Activated CD8-positive, alpha-beta memory T cell treated with anti-CD3 and anti-CD28 coated beads, Interleukin-2, amount 50 U/mL, for 4 hours (primary cell): Measurements from ENCODE around the gene LRRC75A.
"Not testable (repeated sequence)": the region's sequence is repeated elsewhere in the genome, so short reads cannot be mapped to it uniquely, and the experiment has no call there.

Source experiments
- DNase-seq: peaks from one replicate; pipeline ENCODE4 v3.0.0-alpha.2; 2020

The LRRC75A gene

DNA sequence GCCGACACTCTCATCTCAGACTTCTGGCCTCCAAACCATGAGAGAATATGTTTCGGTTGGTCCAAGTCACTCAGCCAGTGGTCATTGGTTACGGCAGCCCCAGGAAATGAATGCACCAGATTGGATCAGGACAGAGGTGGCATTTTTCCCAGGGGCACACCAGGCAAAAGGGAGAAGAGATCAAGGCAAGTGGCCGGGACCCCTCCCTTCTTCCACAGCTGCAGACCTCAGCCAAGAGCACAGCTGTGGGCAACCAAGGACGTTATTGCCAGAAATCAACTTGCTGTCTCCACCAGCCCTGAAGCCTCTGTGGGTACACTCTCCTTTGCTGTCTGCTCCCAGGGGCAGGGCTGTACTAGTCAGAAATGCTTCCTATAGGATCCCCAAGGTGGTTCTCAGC lies 20.7 kb downstream of the LRRC75A start:
- no peak for DNase-seq

DNA sequence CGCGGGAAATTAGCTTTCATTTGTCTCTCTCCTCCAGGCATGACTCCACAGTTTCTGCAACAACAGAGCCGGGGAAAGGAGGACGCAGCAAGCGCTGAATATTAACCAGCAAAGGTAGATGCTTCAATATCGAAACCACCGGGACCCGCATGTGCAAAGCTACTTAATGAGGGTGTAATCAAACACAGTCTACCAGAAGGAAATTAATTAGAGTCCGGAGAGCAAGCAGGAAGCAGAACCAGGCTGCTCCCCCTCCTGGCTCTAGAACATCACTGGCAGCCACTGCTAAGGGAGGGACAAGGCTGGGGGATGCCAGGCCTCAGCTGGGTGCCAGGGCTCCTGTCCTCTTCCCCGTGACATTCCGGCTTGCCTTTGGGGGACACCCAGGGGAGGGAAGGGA lies 21.7 kb downstream of the LRRC75A start:
- DNase-seq, result no peak

DNA sequence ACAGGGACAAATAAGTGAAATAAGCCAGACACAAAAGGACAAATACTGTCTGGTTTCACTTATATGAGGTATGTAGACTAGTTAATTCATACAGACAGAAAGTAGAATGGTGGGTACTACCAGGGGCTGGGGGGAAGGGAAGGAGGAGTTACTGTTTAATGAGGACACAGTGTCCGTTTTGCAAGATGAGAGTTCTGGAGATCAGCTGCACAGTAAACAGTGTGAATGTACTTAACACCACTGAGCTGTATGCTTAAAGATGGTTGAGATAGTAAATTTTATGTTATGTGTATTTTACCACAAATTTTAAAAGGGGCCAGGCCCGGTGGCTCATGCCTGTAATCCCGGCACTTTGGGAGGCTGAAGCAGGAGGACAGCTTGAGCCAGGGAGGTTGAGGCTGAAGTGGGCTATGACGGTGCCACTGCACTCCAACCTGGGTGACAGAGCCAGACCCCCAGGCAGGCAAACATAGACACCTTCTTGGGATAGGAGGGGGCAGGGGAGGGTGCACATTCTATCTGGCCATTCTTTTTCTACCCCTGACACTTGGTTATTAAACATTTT lies 23.5 kb downstream of the LRRC75A start:
- no peak for DNase-seq

DNA sequence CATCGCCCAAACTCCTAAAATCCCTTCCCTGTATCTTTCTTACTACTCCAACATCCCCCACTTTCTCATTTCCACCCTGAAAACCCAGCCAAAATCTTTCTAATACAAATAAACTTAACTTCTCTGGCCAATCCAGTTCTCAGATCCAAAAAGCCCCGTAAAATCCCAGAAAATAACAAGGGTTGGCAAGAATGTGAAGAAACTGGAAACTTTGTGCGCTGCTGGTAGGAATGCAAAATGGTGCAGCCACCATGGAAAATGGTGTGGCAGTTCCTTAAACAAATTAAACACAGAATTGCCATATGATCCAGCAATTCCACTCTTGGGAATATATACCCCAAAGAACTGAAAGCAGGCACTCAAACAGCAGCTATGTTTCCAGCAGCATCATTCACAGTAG lies 24.1 kb downstream of the LRRC75A start:
- DNase-seq, result no peak

DNA sequence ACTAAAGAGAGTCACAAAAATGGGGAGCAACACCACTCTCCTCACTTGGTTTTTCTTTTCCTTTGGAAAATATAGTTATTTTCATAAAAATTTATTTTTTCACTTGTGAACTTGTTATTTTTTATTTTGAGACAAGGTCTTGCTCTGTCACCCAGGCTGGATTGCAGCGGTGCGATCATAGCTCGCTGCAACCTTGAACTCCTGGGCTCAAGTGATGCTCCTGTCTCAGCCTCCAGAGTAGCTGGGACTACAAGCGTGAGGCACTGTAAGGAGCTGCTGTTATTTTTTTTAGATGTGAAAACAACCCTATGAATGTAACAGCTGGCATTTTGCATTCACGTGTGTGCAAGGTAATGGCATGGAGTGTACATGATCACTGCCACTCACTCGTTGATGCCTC lies 24.9 kb downstream of the LRRC75A start:
- DNase-seq, result no peak

DNA sequence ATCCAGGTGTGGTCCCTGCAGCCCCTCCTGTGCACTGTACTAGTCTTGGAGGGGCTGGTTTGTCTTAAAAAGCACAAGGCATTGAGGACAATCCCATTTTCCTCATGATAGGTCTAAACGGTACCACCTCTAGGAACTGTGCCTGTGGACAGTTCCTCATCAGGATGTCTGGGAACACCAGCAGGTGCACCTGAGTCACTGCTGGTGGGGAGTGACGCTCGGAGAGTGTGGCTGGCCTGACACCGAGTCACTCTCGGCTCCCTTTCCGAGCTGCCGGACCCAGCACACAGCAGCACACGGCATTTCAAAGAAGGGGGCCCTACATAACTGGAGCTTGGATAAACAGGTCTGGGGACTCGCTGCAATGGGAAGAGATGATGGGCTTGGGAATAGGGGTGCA lies 25.6 kb downstream of the LRRC75A start:
- DNase-seq, result no peak

DNA sequence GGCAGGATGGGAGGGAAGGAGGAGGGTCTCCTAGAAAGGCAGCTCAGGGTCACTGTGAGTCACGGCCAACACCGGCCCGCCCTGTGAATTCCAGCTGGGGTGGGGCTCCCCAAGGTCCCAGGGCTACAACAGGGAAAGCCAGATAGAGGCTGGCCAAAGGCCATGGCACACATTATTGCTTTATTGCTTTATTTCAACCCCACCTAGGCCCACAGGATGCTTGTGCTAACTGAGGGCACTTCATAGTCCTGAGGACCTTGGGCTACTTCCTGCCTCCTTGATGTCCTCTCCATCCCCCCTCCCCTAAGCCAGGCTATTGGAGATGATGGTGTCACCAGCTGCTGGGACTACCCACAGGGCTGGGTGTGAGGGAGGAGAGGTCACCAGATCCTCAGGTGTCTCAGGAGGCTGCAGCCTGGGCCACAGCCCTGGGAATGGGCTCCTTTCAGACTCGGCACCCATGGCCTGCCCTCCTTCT lies 26.1 kb downstream of the LRRC75A start:
- no peak for DNase-seq

DNA sequence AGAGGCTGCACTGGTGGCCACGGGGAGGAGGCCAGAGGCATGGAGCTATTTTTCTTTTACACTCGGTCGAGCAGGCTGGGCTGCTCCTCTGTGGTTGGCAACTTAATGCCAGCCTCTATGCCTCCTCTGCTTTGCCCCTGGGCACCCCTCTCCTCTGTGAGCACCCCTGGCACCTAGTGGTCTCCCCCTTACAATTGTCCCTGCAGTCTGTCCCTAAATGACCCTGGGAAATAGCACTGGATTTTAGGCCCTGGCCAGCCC lies 27.0 kb downstream of the LRRC75A start:
- no peak for DNase-seq

DNA sequence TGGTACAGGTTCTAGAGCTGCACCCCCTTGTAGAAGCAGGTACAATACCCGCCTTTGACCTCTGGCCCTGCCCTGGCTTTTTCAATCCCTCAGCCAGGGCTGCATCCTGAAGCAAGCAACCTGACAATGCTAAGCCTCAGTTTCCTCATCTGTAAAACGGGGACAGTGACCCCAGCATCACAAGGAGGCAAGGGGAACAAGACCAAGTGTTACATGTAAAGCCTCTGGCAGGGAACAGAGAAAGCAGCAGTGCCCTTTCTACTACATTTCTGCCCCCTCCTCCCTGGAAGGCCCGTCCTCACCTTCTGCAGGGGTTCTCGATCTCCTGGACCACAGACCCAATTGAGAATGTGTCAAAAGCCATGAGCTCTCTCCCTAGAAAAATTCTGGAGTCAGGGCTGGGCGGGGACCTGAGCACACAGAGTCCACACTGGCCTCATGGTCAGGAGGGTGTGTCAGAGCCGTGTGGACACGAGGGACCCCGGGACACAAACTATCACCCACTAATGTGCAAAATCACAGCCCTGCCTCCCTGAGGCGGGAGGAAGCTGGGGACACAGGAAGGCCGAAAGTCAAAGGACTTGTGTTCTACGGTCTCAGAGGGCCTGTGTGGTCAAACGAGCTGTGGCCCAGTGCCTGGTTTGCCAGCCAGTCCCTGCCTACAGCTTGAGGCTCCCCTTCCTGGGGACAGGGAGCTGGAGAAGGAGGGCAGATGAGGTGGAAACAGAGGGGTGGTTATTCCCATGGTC lies 27.5 kb downstream of the LRRC75A start:
- no peak for DNase-seq

DNA sequence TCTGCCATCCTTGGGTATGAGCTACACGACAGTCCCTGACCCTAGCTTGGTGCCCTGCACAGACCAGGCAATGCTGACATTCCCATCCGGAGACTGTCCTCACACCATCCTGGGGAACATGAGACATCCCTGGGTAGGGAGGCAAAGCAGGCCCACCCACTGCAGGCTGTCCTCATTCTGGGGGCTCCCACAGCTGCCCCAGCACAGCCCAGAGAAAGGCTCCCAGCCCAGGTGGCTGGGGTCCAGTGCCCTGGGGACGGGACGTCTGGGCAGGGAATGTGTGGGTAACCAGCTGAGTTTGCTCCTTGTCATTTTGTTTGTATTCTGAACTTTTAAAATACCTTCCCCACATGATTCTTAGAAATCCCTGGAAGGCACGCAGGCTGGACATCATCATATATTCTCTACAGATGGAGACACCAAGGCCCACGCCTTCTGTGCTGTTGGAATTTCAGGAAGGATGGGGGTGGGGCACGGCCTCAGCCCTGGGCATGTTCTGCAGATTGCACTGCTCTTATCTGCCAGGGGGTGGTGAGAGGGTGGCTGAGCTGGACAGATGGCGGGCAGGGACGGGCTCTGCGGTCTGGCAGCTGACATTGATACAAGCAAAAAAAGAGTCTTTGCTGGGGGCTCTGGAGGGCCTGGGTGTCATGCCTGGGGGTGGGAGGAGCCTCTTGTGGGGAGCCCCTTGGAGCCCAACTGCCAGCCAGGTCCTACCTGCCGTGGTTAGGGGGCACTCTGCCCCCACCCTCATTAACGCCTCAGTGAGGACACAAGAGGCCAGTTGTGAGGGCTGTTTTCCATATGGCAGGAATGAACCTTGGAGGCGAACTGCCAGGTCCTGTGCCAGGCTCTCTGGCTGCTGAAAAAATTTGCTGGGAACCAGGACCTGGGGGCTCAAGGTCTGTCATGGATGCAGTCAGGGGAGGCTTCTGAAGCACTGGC lies 28.4 kb downstream of the LRRC75A start:
- DNase-seq, result no peak

DNA sequence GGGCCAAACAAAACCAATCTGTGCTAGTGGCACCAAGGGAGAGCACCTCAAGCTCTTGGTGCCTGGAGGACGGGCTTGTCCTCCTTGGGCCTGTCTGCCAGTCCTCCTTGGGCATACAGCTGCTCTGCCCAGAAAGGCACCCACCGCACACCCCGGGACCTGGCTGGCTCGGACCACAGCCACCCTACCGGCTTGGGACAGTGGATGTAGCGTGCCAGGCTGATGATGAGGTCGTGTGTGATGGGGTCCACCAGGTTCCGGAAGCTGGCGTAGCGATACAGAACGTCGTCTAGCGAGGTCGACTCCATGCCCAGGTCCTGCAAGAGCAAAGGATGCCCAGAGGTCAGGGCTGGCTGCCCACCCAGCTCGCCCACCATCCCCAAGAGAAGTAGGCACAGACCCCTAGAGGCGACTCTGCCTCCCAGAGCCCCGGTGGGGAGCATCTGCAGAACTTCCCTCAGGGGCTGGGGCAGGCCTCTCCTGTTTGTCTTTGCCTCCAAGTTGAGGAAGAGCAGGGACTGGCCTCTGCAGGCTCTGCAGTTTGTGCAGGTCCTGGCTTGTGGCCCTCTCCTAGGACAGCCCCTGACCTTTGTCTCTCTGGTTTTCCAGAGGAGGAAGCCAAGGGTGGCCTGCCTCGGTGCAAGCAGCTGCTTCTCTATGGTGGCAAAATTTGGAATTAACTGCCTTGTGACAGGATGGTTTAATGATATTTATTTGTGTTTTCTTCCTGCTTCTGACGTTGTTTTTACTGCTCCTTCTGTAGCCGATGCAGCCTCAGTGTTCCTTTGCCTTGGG lies 29.7 kb downstream of the LRRC75A start:
- DNase-seq, result no peak

DNA sequence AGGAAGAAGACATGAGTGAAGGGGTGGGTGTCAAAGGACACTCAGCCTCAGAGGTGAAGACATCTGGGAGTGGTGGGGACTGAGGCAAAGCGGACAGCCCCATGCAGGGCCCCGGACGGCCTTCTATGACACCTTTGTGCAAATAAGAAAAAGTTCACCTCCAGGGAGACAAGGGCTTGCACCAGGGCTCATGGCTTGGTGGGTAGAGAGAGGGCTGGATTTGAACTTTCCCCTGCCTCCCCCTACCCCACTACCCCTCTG lies 30.5 kb downstream of the LRRC75A start:
- no peak for DNase-seq

DNA sequence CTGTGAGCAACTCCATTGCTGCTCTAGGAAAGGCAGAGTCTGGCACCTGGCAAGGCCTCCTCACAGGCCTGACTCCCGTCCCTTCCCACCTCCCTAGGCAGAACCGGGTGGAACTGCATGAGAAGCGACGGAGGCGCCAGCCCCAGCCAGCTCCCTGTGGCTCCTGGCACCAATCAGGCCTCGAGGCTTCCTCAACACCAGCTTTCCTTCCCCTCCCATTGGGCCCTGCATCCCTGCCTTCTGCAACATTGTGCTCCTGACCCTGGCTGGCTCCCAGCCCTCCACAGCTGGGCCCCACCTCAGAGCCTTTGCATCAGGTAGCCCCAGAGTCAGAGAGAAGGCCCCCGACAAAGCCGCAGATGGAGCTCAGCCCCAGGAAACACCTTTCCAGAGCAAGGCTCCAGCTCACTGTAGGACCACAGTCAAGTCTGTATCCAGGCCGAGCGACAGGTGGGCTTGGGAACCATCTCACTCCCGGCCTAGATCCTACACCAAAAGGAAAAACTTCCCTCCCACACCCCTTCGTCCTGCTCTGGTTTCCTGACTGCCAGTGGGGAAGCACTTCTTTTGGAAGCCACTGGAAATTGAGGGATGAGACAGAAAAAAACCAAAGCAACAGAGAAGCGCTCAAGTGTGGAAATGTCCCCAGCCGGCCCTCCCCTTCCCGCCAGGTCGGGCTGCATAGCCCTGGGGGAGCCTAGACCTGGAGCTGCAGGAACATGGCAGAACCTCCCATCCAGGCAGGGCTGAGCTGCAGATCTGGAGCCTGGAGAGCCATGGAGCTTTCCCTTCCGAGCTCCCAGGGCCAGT lies 31.0 kb downstream of the LRRC75A start:
- no peak for DNase-seq

DNA sequence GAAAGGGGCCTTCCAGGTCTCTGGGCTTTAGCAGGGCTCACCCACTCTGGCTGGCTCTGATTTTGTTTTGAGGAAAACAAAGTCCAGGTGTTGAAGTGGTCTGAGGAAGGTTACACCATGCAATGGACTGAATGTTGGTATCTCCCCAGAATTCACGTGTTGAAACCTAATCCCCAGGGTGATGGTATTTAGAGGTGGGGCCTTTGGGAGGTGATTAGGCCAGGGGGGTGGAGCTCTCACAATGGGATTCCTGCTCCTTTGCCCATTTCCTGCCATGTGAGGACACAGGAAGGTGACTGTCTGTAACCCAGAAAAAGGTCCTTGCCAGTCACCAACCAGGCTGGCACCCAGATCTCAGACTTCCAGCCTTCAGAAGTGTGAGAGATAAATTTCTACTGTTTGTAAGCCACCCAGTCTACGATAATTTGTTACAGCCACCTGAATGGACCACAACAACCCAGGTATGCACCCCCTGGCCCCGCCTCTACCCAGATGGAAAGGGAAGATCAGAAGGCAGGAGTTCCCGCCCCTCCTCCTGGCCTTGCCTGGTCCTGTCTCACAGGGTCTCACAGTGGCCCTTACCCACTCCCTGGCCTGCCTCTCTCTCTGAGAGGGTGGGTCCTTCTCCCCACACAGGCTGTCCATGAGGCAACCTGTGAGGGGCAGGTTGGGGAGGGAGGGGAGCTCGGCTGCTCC lies 32.0 kb downstream of the LRRC75A start:
- DNase-seq, result no peak

DNA sequence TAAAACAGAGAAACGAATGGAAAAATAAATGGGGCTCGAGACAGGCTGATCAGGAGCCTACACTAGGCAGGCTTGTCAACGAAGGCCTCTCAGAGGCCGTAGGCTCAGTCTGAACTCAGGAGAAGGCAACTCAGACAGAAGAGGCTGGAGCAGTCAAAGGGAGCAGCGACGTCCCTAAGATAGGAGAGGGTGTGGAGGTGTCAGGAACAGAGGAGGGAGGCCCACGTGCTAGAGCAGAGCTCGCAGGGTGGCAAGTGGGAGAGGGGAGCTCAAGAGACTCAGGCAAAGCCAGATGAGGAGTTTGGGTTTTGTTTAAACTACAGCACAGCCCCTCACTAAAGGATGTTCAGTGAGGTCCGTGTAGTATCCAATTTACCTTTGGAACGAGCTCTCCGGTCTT lies 32.7 kb downstream of the LRRC75A start:
- DNase-seq, result no peak

DNA sequence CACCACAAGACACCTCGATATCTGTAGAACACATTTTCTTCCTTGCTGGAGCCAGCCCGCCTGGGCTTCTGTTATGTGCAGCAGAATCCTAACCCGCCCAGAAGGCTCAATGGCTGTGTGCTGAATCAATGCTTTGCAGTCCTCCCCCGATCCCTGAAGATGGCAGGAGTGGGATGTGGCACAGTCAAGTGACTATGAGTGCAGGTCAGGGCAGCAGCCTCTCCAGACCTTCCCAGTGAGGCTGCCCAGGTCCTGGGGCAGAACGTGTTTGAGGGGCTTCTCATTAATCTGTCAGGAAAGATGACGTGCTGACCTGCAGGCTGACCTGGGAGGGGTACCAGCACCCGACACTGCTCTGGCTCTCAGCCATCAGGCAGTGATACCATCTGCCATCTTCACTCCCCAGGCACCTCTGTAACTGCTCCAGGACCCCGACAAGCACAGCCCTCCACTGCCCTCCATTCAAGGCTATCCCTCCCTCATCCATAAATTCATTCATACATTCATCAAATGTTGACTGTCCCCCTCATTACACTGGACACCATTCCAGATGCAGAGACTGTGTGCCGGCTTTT lies 35.2 kb downstream of the LRRC75A start:
- no peak for DNase-seq

DNA sequence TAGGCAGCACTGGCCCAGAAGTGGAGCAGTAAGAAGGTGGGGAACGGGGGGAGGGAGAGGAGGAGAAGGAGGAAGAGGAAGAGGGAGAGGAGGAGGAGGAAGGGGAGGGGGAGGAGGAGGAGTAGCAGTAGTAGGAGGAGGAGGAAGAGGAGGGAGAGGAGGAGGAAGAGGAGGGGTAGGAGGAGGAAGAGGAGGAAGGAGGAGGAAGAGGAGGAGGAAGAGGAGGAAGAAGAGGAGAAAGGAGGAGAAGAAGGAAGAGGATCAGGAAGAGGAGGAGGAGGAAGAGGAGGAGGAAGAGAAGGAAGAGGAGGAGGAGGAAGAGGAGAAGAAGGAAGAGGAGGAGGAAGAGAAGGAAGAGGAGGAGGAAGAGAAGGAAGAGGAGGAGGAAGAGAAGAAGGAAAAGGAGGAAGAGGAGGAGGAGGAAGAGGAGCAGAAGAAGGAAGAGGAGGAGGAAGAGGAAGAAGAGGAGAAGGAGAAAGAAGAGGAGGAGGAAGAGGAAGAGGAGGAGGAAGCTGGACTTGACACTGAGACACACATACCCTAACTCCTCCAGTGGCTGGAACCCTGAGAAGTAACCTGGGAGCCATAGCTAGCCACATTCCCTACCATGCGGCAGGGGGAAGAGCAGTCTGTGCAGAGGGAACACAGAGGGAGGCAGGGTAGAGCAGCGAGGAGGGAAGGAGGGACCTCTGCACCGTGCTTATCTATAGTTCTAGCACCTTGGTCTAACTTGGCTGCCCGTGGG lies 35.8 kb downstream of the LRRC75A start:
- DNase-seq, result no peak

DNA sequence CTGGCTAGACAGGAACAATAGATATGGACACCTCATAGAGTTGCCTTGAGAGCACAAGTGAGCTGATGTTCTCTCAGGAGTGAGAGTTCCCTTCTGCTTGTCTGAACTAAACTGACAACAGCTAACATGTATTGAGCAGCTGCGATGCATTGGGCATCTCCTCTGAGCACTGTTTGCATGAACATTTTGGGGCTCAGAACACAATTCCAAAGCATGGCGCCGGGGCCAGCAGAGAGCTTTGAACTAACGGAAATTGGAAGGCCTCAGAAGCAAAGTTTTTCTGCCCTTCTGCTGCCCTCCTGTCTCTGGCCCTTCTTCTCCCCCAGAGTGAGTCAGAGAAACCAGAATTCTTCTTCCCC lies 38.5 kb downstream of the LRRC75A start:
- DNase-seq, result no peak

DNA sequence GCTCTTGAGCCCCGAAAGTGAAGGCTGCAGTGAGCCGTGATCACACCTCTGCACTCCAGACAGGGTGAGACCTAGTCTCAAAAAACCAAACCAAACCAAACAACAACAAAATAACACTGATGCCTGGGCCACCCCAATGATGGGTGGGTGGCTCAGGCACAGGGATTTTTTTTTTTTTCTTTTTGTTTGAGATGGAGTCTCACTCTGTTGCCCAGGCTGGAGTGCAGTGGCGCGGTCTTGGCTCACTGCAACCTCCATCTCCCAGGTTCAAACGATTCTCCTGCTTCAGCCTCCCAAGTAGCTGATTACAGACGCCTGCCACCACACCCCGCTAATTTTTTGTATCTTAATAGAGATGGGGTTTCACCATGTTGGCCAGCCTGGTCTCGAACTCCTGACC lies 39.7 kb downstream of the LRRC75A start:
- DNase-seq, result not testable (repeated sequence)

DNA sequence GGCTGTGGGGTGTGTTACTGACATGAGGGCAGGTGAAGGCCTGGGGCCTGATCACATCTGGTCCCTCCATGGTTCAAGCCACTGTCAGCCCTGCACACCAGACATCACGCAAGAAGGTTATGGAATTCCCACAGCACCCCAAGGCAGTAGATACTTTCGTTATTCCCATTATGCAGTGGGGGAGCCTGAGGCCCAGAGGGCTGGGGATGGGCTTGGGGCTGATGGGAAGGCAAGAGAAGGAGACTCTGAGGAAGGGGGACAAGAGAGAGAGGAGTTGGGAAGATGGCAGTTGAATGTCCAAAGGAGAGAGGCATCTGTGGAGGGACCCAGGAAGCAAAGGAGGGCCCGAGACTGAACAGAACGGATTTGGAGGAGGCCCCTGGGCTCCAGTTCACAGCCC lies 42.0 kb downstream of the LRRC75A start:
- no peak for DNase-seq

DNA sequence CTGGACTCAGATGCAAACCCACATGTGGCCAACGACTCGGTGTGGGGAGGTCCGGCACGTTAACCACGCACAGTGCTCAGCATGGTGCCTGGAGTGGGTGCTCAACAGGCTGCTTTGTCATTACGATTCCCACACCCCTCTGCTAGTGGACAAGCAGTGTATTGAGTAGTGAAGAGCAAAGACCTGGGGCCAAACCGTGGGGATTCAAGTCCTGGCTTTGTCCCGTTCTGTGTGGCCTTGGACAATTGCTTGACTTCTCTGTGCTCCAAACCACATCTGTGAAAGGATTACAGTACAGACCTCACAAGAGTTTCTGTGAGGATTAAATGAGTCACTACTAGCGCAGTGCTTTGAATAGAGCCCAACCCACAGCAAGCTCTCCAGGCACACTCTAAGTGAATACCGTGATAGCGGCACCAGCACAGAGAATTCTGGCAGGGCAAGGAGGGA lies 42.8 kb downstream of the LRRC75A start:
- DNase-seq, result no peak
